ENCODE results near the gene AGPAT1.
A peak's percentile ranks its signal among the peaks of the same experiment; 100 is the strongest.
"Not testable (repeated sequence)": the region's sequence is repeated elsewhere in the genome, so short reads cannot be mapped to it uniquely, and the experiment has no call there.

The AGPAT1 gene, protein sequence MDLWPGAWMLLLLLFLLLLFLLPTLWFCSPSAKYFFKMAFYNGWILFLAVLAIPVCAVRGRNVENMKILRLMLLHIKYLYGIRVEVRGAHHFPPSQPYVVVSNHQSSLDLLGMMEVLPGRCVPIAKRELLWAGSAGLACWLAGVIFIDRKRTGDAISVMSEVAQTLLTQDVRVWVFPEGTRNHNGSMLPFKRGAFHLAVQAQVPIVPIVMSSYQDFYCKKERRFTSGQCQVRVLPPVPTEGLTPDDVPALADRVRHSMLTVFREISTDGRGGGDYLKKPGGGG

DNA sequence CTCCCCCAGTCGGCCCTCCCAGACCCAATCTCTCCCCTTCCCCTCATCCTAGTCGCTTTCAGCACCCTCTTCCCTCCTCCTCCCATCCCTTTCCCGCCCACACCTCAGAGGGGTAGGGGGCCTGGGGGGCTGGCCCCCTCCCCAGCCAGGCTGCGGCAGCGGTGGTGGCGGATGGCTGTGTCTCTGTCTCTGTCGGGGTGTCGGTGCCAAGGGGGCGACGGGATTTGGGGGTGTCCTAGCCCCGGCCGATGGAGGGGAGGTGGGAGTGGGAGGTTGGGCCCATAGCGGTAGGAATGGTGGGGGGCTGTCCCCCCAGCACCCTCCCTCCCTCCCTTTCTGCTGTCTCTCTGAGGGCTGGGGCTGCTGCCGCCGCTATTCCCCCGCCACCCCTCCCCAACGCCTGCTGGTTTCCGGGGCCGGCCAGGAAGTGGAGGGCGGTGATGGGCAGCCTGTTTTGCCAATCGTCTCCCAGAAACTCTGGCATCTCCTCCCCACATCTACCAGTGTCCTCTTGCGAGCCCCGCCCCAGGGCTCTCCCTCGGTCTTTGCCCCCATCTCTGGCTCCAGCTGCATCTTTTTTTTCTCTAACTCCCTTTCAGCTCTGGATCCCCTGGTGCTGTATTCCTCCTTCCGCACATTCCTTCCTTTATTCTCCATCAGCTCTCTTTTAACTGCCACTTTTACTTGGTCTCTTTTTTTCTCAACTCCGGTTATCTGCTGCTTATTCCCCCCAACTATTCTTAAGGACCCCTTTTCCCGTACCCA lies at the start of gene AGPAT1:
TSS of gene AGPAT1 (minus strand) at position 374 of the 765 bp plus-strand sequence. CDS start 4,588 bp downstream, outside the sequence.
- H3K27me3 Mint-ChIP-seq = no peaks in the 10 kb centered on the region

DNA sequence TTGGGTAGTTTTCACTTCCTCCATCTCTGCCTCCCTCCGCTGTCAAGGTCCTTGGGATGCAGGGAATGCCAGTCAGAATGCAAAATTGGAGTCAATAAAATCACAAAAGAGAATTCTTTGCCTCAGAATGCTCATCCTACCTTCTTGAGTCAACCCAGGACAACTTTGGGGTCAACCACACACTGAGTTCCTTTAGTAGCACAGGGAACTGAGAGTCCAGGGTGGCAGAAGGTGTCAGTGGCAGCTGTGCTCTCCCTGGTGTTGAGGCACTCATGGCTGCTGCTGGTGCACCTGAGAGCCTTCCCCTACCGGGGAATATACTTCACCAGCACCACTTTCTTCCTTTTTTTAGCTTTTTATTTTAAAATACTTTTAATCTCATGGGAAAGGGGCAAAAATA lies 48.8 kb upstream of the AGPAT1 start:
- H3K4me3 Mint-ChIP-seq = no peak overlapping the region
- H3K4me1 Mint-ChIP-seq (ENCODE audit: low read depth) = peaks cover 17% of the 10 kb centered on the region
- H3K27me3 Mint-ChIP-seq = no peaks in the 10 kb centered on the region
- no peak overlapping the region for H3K27ac Mint-ChIP-seq
- no peaks in the 10 kb centered on the region for H3K9me3 Mint-ChIP-seq
- no peaks in the 10 kb centered on the region for H3K36me3 Mint-ChIP-seq (ENCODE audit: low read depth)

More for the DNA sequence above, at the start of gene AGPAT1:
- peak within 1 kb of the TSS; percentile 96 for H3K4me3 Mint-ChIP-seq
- H3K9me3 Mint-ChIP-seq = no peaks in the 10 kb centered on the region
- peaks cover 25% of the 10 kb centered on the region for H3K36me3 Mint-ChIP-seq (ENCODE audit: low read depth)
- peak within 1 kb of the TSS; percentile 96 for H3K27ac Mint-ChIP-seq
- peaks cover 77% of the 10 kb centered on the region for H3K4me1 Mint-ChIP-seq (ENCODE audit: low read depth)

DNA sequence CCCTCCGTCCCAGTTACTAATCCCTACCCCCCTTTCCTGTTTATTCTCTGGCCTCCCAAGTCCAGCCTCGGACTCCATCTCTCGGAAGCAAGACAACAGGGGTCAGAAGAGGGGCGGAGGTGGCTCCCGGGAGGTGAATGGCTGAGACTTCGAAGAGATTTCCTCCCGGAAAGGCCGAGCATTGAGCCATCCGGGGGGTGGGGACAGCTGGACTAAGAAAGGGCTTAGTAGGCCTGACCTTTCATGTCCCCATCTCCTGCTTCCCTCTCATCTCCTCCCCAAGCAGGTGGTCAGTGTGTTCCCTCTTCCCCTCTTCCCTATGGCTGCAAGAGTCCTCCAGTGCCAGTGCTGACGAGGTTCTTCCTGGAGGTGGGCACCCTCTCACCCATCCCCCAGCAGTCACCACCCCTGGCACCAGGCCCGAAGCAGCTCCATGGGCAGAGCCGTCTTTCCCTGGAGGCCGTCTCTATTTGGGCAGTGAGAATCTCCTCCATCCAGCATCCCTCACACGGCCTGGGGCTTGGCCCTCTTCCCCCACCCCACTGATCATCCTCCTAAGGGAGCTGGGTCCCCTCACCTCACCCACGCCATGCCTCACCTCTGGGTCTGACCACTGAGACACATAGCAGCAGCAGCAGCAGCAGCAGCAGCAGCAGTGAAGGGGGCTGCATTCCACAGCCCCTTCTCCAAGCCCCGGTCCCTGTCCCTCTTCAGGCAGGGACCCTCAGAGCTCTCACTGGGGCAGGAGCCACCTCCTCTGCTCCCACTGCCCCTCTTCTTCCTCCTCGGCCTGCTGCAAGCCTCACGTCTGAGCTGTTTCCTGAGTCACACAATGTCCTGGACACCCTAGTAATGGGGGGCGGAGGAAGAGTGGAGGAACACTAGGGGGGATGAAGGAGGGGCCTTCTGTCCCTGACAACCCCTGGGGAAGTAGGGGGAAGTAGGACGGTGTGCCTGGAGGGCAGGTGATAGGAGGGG lies 47.7 kb upstream of the AGPAT1 start, which contains the start of gene NOTCH4:
TSS of gene NOTCH4 (minus strand) at position 810 of the 978 bp plus-strand sequence. CDS start at position 671, 139 bp downstream.
- no peaks in the 10 kb centered on the region for H3K9me3 Mint-ChIP-seq
- peak within 1 kb of the TSS; percentile 16 for H3K27ac Mint-ChIP-seq
- no peaks in the 10 kb centered on the region for H3K36me3 Mint-ChIP-seq (ENCODE audit: low read depth)
- no peak within 1 kb of the TSS for H3K4me3 Mint-ChIP-seq
- H3K27me3 Mint-ChIP-seq = no peaks in the 10 kb centered on the region
- H3K4me1 Mint-ChIP-seq (ENCODE audit: low read depth) = peaks cover 17% of the 10 kb centered on the region

DNA sequence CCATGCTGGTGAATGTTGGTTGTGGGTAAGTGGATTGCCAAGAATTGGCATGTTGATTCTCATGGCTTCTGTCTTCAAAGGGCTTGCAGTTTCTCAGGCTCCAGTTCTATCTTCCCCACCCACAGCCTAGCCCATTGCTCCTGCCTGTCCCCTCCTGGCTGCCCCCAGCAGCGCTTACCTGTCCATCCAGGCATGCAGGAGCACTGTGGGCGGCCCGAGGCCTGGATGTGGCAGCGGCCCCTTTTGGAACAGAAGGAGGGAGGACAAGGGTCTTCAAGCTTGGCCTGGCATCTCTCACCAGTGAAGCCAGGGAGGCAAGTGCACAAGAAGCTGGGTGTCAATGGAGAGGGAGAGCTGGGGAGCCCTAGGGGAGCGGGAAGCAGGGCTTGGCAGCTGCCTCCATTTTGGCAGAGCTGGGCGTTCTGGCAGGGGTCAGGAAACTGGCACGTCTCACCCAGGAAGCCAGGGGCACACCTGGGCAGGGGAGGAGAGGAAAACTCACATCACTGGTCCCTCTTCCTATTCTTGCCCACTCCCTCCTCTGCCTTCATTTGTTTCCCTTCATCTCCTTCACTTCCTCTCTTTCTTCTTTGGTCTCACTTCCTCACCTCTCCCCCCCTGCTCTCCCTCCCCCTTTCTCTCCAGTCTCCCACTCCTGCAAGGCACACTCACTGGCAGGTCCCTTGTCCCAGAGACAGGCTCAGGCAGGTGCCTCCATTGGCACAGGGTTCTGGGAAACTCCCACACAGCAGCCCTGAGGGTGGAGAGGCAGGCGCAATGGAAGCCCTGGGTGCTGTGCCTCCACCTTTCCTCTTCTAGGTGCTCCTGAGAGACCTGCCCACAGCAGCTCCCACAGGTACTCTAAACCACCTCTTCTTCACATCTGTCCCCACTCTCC lies 46.7 kb upstream of the AGPAT1 start:
- Mint-ChIP-seq H3K4me1 (ENCODE audit: low read depth) (peaks cover 17% of the 10 kb centered on the region), H3K27me3 (no peaks in the 10 kb centered on the region), H3K4me3 (no peak overlapping the region), H3K36me3 (ENCODE audit: low read depth) (no peaks in the 10 kb centered on the region), H3K9me3 (no peaks in the 10 kb centered on the region), H3K27ac (no peak overlapping the region)

DNA sequence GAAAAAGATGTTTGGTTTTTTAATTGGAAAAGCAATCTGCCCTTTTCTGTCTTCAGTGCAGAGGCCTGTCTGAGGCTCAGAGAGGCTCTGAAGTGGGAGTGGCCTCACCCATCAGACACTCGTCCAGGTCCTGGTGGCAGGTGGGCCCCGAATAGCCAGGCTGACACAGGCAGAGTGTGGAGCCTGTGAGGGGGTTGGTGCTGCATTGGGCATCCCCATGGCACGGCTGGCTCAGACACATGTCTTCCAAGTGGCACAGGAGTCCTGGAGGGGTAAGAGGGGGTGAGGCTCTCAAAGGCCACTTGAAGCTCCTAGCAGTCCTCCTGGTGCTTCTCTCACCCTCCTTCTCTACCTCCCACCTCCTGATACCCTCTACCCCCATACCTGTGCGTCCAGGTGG lies 44.1 kb upstream of the AGPAT1 start:
- H3K27me3 Mint-ChIP-seq = no peaks in the 10 kb centered on the region
- H3K27ac Mint-ChIP-seq = no peak overlapping the region
- peaks cover 17% of the 10 kb centered on the region for H3K4me1 Mint-ChIP-seq (ENCODE audit: low read depth)
- H3K36me3 Mint-ChIP-seq (ENCODE audit: low read depth) = no peaks in the 10 kb centered on the region
- H3K9me3 Mint-ChIP-seq = no peaks in the 10 kb centered on the region
- no peak overlapping the region for H3K4me3 Mint-ChIP-seq

DNA sequence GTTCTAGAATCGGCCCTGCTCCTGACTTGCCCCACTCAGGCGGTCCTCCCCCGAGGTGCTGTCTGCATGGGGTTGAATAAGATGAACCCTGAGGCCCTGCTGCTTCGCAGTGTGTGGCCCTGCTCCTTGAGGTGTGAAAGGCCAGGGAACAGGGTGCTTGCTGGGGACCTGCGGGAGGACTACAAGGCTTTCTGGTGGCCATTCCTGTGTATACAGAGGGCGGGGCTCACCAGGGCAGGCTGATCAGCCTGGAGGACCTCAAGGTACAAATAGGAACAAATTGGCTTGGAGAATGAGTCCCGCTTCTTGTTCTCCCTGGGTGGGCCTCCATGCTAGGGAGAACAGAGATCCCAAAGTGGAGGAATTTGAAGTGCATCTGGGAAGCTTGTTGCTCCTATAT lies 42.3 kb upstream of the AGPAT1 start:
- no peaks in the 10 kb centered on the region for H3K9me3 Mint-ChIP-seq
- no peak overlapping the region for H3K4me3 Mint-ChIP-seq
- no peaks in the 10 kb centered on the region for H3K36me3 Mint-ChIP-seq (ENCODE audit: low read depth)
- H3K27me3 Mint-ChIP-seq = no peaks in the 10 kb centered on the region
- peaks cover 9% of the 10 kb centered on the region for H3K4me1 Mint-ChIP-seq (ENCODE audit: low read depth)
- no peak overlapping the region for H3K27ac Mint-ChIP-seq

DNA sequence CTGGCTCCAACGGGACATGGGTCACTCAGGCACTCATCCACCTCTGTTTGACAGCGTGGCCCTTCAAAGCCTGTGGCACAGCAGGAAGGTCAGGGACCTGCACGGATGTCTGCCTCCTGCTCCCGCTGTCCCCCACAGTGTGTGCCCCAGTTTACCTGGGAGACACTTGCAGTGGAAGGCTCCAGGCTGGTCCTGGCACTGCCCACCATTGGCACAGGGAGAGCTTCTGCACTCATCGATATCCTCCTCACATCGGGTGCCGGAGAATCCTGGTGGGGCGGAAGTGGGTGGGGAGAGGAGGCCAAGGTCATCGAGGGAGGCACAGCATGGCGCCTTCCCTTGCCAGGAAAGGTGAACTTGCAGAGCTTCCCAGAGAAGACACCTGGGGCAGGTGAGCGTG lies 41.1 kb upstream of the AGPAT1 start:
- H3K36me3 Mint-ChIP-seq (ENCODE audit: low read depth) = no peaks in the 10 kb centered on the region
- H3K4me3 Mint-ChIP-seq = no peak overlapping the region
- H3K27me3 Mint-ChIP-seq = no peaks in the 10 kb centered on the region
- H3K27ac Mint-ChIP-seq = no peak overlapping the region
- H3K4me1 Mint-ChIP-seq (ENCODE audit: low read depth) = peaks cover under 1% of the 10 kb centered on the region
- no peaks in the 10 kb centered on the region for H3K9me3 Mint-ChIP-seq

DNA sequence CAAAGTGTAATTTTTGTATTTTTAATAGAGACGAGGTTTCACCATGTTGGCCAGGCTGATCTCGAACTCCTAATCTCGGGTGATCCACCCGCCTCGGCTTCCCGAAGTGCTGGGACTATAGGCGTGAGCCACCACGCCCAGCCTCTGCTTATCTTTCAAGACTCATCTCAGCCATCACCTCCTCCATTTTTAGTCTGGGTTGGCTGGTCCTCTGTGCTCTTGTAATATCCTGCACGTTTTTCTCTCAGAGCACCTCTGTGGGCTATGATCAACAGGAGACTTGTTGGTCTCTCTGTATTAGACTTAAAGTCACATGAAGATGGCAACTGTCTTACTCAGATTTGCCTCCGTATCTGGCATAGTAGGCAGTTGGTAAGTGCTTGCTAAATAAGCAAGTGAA lies 40.4 kb upstream of the AGPAT1 start:
- Mint-ChIP-seq H3K27ac (no peak overlapping the region), H3K4me1 (ENCODE audit: low read depth) (no peaks in the 10 kb centered on the region), H3K4me3 (no peak overlapping the region), H3K36me3 (ENCODE audit: low read depth) (no peaks in the 10 kb centered on the region), H3K9me3 (no peaks in the 10 kb centered on the region), H3K27me3 (no peaks in the 10 kb centered on the region)

DNA sequence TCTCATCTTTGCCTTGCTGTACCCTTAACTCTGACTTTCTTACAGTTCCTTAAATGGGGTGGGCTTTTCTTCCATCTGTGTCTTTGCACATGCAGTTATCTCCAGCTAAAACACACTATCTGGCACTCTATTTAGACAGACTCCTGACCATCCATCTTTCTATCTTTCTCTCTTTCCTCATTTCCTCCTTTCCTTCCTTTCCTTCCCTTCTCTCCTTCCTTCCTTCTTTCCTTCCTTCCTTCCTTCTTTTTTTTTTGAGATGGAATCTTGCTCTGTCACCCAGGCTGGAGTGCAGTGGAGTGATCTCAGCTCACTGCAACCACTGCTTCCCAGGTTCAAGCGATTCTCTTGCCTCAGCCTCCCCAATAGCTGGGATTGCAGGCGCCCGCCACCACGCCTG lies 39.7 kb upstream of the AGPAT1 start:
- no peaks in the 10 kb centered on the region for H3K4me1 Mint-ChIP-seq (ENCODE audit: low read depth)
- no peak overlapping the region for H3K27ac Mint-ChIP-seq
- no peaks in the 10 kb centered on the region for H3K9me3 Mint-ChIP-seq
- no peaks in the 10 kb centered on the region for H3K36me3 Mint-ChIP-seq (ENCODE audit: low read depth)
- no peak overlapping the region for H3K4me3 Mint-ChIP-seq
- H3K27me3 Mint-ChIP-seq = no peaks in the 10 kb centered on the region

DNA sequence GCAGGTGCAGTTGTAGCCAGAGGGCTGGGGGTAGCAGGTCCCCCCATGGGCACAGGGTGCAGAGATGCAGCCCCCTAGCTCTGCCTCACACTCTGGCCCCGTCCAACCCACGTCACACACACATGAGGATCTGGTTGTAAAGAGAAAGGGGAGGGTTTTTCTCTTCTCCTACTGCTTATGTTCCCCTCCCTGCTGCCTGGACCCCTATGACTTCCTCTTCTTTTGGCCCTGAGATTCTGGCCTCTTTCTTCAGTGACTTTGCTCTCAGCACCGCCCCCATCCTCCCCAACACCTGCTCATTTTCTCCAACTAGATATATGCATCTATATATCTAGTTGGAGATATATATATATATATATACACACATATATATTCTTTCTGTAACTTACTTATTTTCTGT lies 38.2 kb upstream of the AGPAT1 start:
- H3K27ac Mint-ChIP-seq = no peak overlapping the region
- no peaks in the 10 kb centered on the region for H3K36me3 Mint-ChIP-seq (ENCODE audit: low read depth)
- H3K4me1 Mint-ChIP-seq (ENCODE audit: low read depth) = no peaks in the 10 kb centered on the region
- H3K27me3 Mint-ChIP-seq = no peaks in the 10 kb centered on the region
- no peak overlapping the region for H3K4me3 Mint-ChIP-seq
- H3K9me3 Mint-ChIP-seq = no peaks in the 10 kb centered on the region

DNA sequence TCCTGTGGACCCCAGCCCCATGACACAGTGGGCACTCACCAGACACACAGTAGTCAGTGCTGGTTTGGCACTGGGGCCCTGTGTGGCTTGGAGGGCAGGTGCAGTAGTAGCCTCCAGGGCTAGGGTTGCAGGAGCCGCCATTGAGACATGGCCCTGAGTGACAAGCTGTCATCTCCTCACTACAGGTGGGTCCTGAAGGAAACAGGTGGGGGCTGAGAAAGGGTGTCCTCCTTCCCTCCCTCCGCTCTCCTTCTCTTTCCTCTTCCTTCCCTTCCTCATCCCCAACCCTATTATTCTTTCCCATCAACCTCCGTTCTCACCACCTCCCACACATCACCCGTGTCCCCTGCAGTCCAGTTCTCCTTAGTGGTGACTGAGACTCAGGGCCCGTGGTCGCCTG lies 37.8 kb upstream of the AGPAT1 start:
- no peaks in the 10 kb centered on the region for H3K9me3 Mint-ChIP-seq
- no peaks in the 10 kb centered on the region for H3K36me3 Mint-ChIP-seq (ENCODE audit: low read depth)
- no peak overlapping the region for H3K4me3 Mint-ChIP-seq
- no peak overlapping the region for H3K27ac Mint-ChIP-seq
- no peaks in the 10 kb centered on the region for H3K27me3 Mint-ChIP-seq
- no peaks in the 10 kb centered on the region for H3K4me1 Mint-ChIP-seq (ENCODE audit: low read depth)

DNA sequence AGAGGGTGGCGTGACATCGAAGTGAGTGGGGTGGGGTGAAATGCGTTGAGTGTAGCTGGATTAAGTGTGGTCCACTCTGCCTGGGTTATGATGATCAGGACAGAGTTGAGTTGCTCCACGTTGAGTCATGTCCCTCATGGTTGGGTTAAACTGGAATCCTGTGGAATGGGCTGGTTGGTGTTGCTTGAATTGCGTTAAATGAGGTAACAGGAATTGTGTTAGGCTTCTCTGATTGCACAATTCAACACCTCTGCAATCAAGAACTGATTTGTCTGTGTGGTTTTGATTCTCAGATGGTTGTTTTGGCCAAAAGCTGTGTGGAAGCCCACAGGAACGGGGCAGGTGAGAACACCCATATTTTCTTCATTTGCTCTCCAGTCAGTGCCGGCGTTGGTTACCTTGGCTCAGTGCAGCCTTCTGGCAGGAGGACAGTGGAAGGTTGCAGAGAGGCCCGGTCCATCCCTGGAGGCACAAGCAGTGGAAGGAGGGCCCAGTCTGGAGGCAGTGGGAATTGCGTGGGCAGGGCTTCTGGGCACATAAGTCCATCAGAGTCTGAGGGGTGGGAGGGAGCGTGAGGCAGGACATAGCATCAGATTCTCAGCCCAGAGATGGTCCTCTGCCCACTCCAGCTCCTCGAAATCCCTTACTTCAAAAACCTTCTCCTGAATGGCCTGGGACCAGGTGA lies 36.3 kb upstream of the AGPAT1 start:
- Mint-ChIP-seq H3K27ac (no peak overlapping the region), H3K4me3 (no peak overlapping the region), H3K4me1 (ENCODE audit: low read depth) (no peaks in the 10 kb centered on the region)

DNA sequence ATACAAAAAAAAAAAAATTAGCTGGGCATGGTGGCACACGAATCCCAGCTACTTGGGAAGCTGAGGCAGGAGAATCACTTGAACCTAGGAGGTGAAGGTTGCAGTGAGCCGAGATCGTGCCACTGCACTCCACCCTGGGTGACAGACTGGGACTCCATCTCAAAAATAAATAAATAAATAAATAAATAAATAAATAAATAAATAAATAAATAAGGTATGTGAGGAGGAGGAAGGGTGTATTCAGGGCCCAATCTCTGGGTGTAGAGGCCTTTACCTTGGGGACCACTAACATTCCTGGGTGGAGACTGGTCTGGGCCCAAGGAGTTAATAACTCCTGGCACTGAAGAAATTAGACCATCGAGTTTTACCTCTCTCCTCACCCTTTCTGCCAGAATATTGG lies 35.5 kb upstream of the AGPAT1 start:
- not testable (repeated sequence) for H3K4me1 Mint-ChIP-seq (ENCODE audit: low read depth); H3K27ac Mint-ChIP-seq; H3K36me3 Mint-ChIP-seq (ENCODE audit: low read depth); H3K4me3 Mint-ChIP-seq; H3K9me3 Mint-ChIP-seq; H3K27me3 Mint-ChIP-seq

More for the DNA sequence above, 36.3 kb upstream of the AGPAT1 start:
- no peaks in the 10 kb centered on the region for H3K9me3 Mint-ChIP-seq
- H3K36me3 Mint-ChIP-seq (ENCODE audit: low read depth) = no peaks in the 10 kb centered on the region
- no peaks in the 10 kb centered on the region for H3K27me3 Mint-ChIP-seq
